GM23338 (cell line): ENCODE results near the gene PPP1CC. TPM values are rescaled to one million over a fixed set of nuclear protein-coding genes. Genes with fewer than 3 reads are reported as not detected.

Experiments
- ATAC-seq: fragments of 200-7000 bp; cut with Tn5 transposase; 3 replicates; pipeline ENCODE4 v1.9.1; 2020
- DNase-seq: peaks from one replicate; pipeline ENCODE4 v3.0.0-alpha.2; 2015; ENCODE audit warnings: low spot score
- H2AFZ ChIP-seq: fragments of 200-600 bp; sonication (generic); 2 replicates; pipeline ENCODE4 v1.8.0; 2016; ENCODE audit warnings: antibody characterized with exemption, mild to moderate bottlenecking, moderate library complexity
- H3F3A ChIP-seq: fragments of 200-600 bp; sonication (generic); replicated peaks from 2 replicates; pipeline ENCODE4 v1.8.0; 2017; ENCODE audit warnings: antibody characterized with exemption, mixed run types, low read depth
- H3K27ac ChIP-seq: fragments of 200-600 bp; sonication (generic); 2 replicates; pipeline ENCODE4 v1.6.1; 2016; ENCODE audit warnings: low read depth
- H3K27me3 ChIP-seq: fragments of 200-600 bp; sonication (generic); 2 replicates; pipeline ENCODE4 v1.8.0; 2016; ENCODE audit warnings: mild to moderate bottlenecking, mixed run types, moderate library complexity; ENCODE audit not compliant: insufficient read depth
- H3K36me3 ChIP-seq: fragments of 200-600 bp; sonication (generic); 2 replicates; pipeline ENCODE4 v1.8.0; 2016; ENCODE audit warnings: mild to moderate bottlenecking; ENCODE audit not compliant: insufficient read depth
- H3K4me1 ChIP-seq: fragments of 200-600 bp; sonication (generic); 2 replicates; pipeline ENCODE4 v1.8.0; 2016; ENCODE audit warnings: mild to moderate bottlenecking, moderate library complexity; ENCODE audit not compliant: insufficient read depth
- H3K4me2 ChIP-seq: fragments of 200-600 bp; sonication (generic); 2 replicates; pipeline ENCODE4 v1.7.1; 2017; ENCODE audit warnings: mixed run types
- H3K4me3 ChIP-seq: fragments of 200-600 bp; sonication (generic); 2 replicates; pipeline ENCODE4 v1.6.1; 2016; ENCODE audit warnings: mixed run types
- H3K79me2 ChIP-seq: fragments of 200-600 bp; sonication (generic); replicated peaks from 2 replicates; pipeline ENCODE4 v1.8.0; 2017; ENCODE audit warnings: mild to moderate bottlenecking; ENCODE audit not compliant: insufficient read depth
- H3K9me2 ChIP-seq: fragments of 200-600 bp; sonication (generic); 2 replicates; pipeline ENCODE4 v1.8.0; 2017; ENCODE audit not compliant: insufficient read depth
- H4K20me1 ChIP-seq: fragments of 200-600 bp; sonication (generic); replicated peaks from 2 replicates; pipeline ENCODE4 v1.8.0; 2017; ENCODE audit warnings: mild to moderate bottlenecking; ENCODE audit not compliant: insufficient read depth
- H3K27ac Mint-ChIP-seq: 2 replicates; pipeline ENCODE4 v1.8.0; 2020; ENCODE audit warnings: inconsistent platforms, mild to moderate bottlenecking, moderate library complexity, mixed read lengths
- H3K27me3 Mint-ChIP-seq: 3 replicates; pipeline ENCODE4 v1.8.0; 2022; ENCODE audit warnings: low read depth, mild to moderate bottlenecking, moderate library complexity, mixed read lengths, inconsistent platforms; ENCODE audit not compliant: insufficient read depth, poor library complexity
- H3K36me3 Mint-ChIP-seq: 3 replicates; pipeline ENCODE4 v1.8.0; 2021; ENCODE audit warnings: low read depth, mild to moderate bottlenecking, inconsistent platforms, moderate library complexity, mixed read lengths
- H3K4me1 Mint-ChIP-seq: 3 replicates; pipeline ENCODE4 v1.8.0; 2020; ENCODE audit warnings: mild to moderate bottlenecking, inconsistent platforms, mixed read lengths
- H3K4me3 Mint-ChIP-seq: 3 replicates; pipeline ENCODE4 v1.8.0; 2021; ENCODE audit warnings: moderate library complexity, mild to moderate bottlenecking, inconsistent platforms, mixed read lengths
- H3K9me3 Mint-ChIP-seq: 3 replicates; pipeline ENCODE4 v1.8.0; 2020; ENCODE audit warnings: moderate library complexity, mild to moderate bottlenecking, inconsistent platforms, mixed read lengths
- CREB1 ChIP-seq: fragments of 250-450 bp; sonication (Bioruptor Pico); IDR thresholded peaks from 2 replicates; pipeline ENCODE4 v1.5.0; 2020; ENCODE audit warnings: low read depth, mild to moderate bottlenecking, moderate library complexity
- CTCF ChIP-seq, 2 experiments: fragments of 200-600 bp in 1 of 2; sonication (generic) in 1 of 2; conservative IDR thresholded peaks; 2 replicates each; pipeline versions ENCODE4 v1.5.1 to v1.6.1; 2016 to 2017; ENCODE audit warnings: antibody characterized with exemption in 2 of 2, low read depth in 2 of 2, mild to moderate bottlenecking in 2 of 2, moderate library complexity in 1 of 2
- ETS1 ChIP-seq: IDR thresholded peaks from 2 replicates; pipeline ENCODE4 v1.6.1; 2016; ENCODE audit warnings: antibody characterized with exemption
- EZH2 ChIP-seq: fragments of 200-600 bp; sonication (generic); IDR thresholded peaks from one replicate; pipeline ENCODE4 v1.8.0; 2017; ENCODE audit warnings: antibody characterized with exemption, mild to moderate bottlenecking, low read depth; ENCODE audit not compliant: unreplicated experiment
- JUNB ChIP-seq: IDR thresholded peaks from one replicate; pipeline ENCODE4 v1.6.1; 2016; ENCODE audit warnings: antibody characterized with exemption; ENCODE audit not compliant: unreplicated experiment
- NANOG ChIP-seq: IDR thresholded peaks from 2 replicates; pipeline ENCODE4 v1.6.1; 2016; ENCODE audit warnings: antibody characterized with exemption, borderline replicate concordance
- STAT1 ChIP-seq: IDR thresholded peaks from one replicate; pipeline ENCODE4 v1.6.1; 2016; ENCODE audit warnings: antibody characterized with exemption; ENCODE audit not compliant: unreplicated experiment
- ZNF114 ChIP-seq: fragments of 250-450 bp; sonication (Bioruptor Pico); IDR thresholded peaks from 2 replicates; pipeline ENCODE4 v1.5.0; 2020; ENCODE audit warnings: mild to moderate bottlenecking, moderate library complexity
- ZNF331 ChIP-seq: fragments of 250-450 bp; sonication (Bioruptor Pico); IDR thresholded peaks from 2 replicates; pipeline ENCODE4 v1.5.0; 2020; ENCODE audit warnings: low read depth, mild to moderate bottlenecking, moderate library complexity
- ZNF462 ChIP-seq: fragments of 250-450 bp; sonication (Bioruptor Pico); IDR thresholded peaks from 2 replicates; pipeline ENCODE4 v1.5.0; 2020; ENCODE audit warnings: mild to moderate bottlenecking, moderate library complexity
- polyA plus RNA-seq: library from polyadenylated mRNA; unstranded; fragments of >200 nt; fragmentation: Nextera tagmentation; extraction: Ambion mirVana; gene quantifications from 2 replicates; pipeline ENCODE4 v1.2.1, GENCODE V29; 2016
- total RNA-seq: library from RNA; depleted of rRNA; stranded (reverse); fragments of >200 nt; shearing (Covaris generic); gene quantifications from 2 replicates; pipeline ENCODE4 v1.2.3, GENCODE V29; 2014

Gene PPP1CC
- total and polyA plus RNA-seq, 2 experiments from 2014 or later, result 276 to 501 TPM

GRCh38 chr12:110785240-110785639, 42.5 kb upstream of the PPP1CC start:
- no peak for TF ChIP-seq ZNF331 (CRISPR knock-in tag)
- no peak for TF ChIP-seq ZNF462 (CRISPR knock-in tag)
- no peak for TF ChIP-seq NANOG
- no peak for TF ChIP-seq JUNB
- no peak for TF ChIP-seq CREB1 (CRISPR knock-in tag)
- TF ChIP-seq ZNF114 (CRISPR knock-in tag), result no peak
- no peak for TF ChIP-seq CTCF (conservative IDR thresholded peaks at IDR 0.05; ENCODE audit: low read depth in 2 of 2)
- TF ChIP-seq ETS1, result no peak
- TF ChIP-seq EZH2, result no peak
- no peak for TF ChIP-seq STAT1
- peaks cover 5% of the 10 kb centered on the region for H3K27me3 Mint-ChIP-seq
- H3K9me3 Mint-ChIP-seq, result no peaks in the 10 kb centered on the region
- H3K36me3 ChIP-seq, result no peaks in the 10 kb centered on the region
- no peak for DNase-seq
- no peak overlapping the region for H3K27ac Mint-ChIP-seq
- no peak overlapping the region for H3K4me2 ChIP-seq
- H2AFZ ChIP-seq, result no peak overlapping the region
- no peak for ATAC-seq
- no peaks in the 10 kb centered on the region; the same call in 2 of the 3 replicates for H3K36me3 Mint-ChIP-seq
- H3K27ac ChIP-seq, result no peak overlapping the region
- H3K4me1 ChIP-seq, result peaks cover 4% of the 10 kb centered on the region; the same call in 1 of the 2 replicates
- H3K4me3 Mint-ChIP-seq, result no peak overlapping the region
- peaks cover 17% of the 10 kb centered on the region for H3K4me1 Mint-ChIP-seq
- no peaks in the 10 kb centered on the region for H3K9me2 ChIP-seq
- no peaks in the 10 kb centered on the region for H3K79me2 ChIP-seq
- H3K27me3 ChIP-seq, result no peaks in the 10 kb centered on the region
- H4K20me1 ChIP-seq, result no peaks in the 10 kb centered on the region
- no peak overlapping the region for H3K4me3 ChIP-seq
- no peaks in the 10 kb centered on the region for H3F3A ChIP-seq
